Measurements from ENCODE around the gene LAMTOR5.
"Not testable (repeated sequence)": the region's sequence is repeated elsewhere in the genome, so short reads cannot be mapped to it uniquely, and the experiment has no call there.

LAMTOR5 gene

GRCh38 chr1:110404401-110404800, 3.1 kb downstream of the LAMTOR5 start:
- H3K4me3 ChIP-seq (ENCODE audit: low read depth, low read length), result no peak overlapping the region
- TF ChIP-seq CTCF (IDR thresholded peaks at IDR 0.05; ENCODE audit: low read depth, low read length), result no peak
- no peak for DNase-seq (ENCODE audit: low read depth, low spot score)
- in situ Hi-C loops (cut with HindIII; ENCODE audit: low sequenced_read_pairs), result no loop called here

- TF ChIP-seq CTCF (IDR thresholded peaks at IDR 0.05; ENCODE audit: low read depth, low read length), result no peak
- DNase-seq (ENCODE audit: low read depth, low spot score), result no peak
- H3K4me3 ChIP-seq (ENCODE audit: low read depth, low read length), result no peak overlapping the region
- in situ Hi-C loops (cut with HindIII; ENCODE audit: low sequenced_read_pairs), result no loop called here
Observed at GRCh38 chr1:110403805-110404204, 3.7 kb downstream of the LAMTOR5 start.

GRCh38 chr1:110396259-110396958, 11.1 kb downstream of the LAMTOR5 start:
- DNase-seq (ENCODE audit: low read depth, low spot score); in situ Hi-C loops (cut with HindIII; ENCODE audit: low sequenced_read_pairs); H3K4me3 ChIP-seq (ENCODE audit: low read depth, low read length): not testable (repeated sequence)

GRCh38 chr1:110394493-110394820, 13.0 kb downstream of the LAMTOR5 start:
- in situ Hi-C loops (cut with HindIII; ENCODE audit: low sequenced_read_pairs), result no loop called here
- no peak overlapping the region for H3K4me3 ChIP-seq (ENCODE audit: low read depth, low read length)
- TF ChIP-seq CTCF (IDR thresholded peaks at IDR 0.05; ENCODE audit: low read depth, low read length), result no peak
- no peak for DNase-seq (ENCODE audit: low read depth, low spot score)

GRCh38 chr1:110393691-110394492, 13.6 kb downstream of the LAMTOR5 start:
- H3K4me3 ChIP-seq (ENCODE audit: low read depth, low read length), result no peak overlapping the region
- TF ChIP-seq CTCF (IDR thresholded peaks at IDR 0.05; ENCODE audit: low read depth, low read length), result no peak
- DNase-seq (ENCODE audit: low read depth, low spot score), result peak; percentile 84
- in situ Hi-C loops (cut with HindIII; ENCODE audit: low sequenced_read_pairs), result no loop called here

- DNase-seq (ENCODE audit: low read depth, low spot score), result no peak
- in situ Hi-C loops (cut with HindIII; ENCODE audit: low sequenced_read_pairs), result no loop called here
- no peak for TF ChIP-seq CTCF (IDR thresholded peaks at IDR 0.05; ENCODE audit: low read depth, low read length)
- no peak overlapping the region for H3K4me3 ChIP-seq (ENCODE audit: low read depth, low read length)
Observed at GRCh38 chr1:110393286-110393685, 14.2 kb downstream of the LAMTOR5 start.

- DNase-seq (ENCODE audit: low read depth, low spot score), result peak; percentile 88
- in situ Hi-C loops (cut with HindIII; ENCODE audit: low sequenced_read_pairs), result no loop called here
- peak within 1 kb of the TSS; percentile 33 for H3K4me3 ChIP-seq (ENCODE audit: low read depth, low read length)
- TF ChIP-seq CTCF (IDR thresholded peaks at IDR 0.05; ENCODE audit: low read depth, low read length), result no peak
Observed at GRCh38 chr1:110390692-110391245, 16.7 kb downstream of the LAMTOR5 start, which contains the start of gene SLC16A4. SLC16A4 (minus strand) TSS chr1:110391026; CDS start chr1:110389323, 1,703 bp downstream.

Measured in astrocyte of the spinal cord (primary cell).